ENCODE data around the gene PPP6R2. TPM values are rescaled to one million over a fixed set of nuclear protein-coding genes. Genes with fewer than 3 reads are reported as not detected.

Gene PPP6R2
- total and polyA plus RNA-seq, 8 donors = 24.4 to 243 (median 62.3) TPM

DNA sequence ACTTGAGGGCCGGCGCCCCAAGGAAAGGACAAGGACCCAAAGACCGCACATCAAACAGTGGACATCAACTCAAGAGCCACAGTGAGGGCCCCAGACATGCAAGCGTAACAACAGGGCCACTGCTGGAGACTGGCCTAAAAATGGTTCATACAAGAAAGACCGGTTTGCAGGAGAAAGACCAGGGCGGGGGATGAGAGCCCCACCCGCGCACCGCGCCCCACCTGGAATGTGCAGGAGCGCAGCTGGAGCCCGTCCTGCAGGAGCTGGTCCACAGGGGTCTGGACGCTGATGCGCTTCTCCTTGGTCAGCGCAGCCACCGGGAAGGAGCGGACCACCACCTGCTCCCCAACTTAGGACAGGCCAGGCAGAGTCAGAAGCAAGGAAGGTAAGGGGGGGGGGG, 117.8 kb downstream of the PPP6R2 start:
- H3K27me3 ChIP-seq = no peaks in the 10 kb centered on the region
- peaks cover 0 to 12% (median 4%) of the 10 kb centered on the region in 4 donors for H3K4me1 ChIP-seq
- no peaks in the 10 kb centered on the region for H3K9me3 ChIP-seq
- H3K4me3 ChIP-seq = no peak overlapping the region
- 50 to 88% (median 66%) methylated on average over 17 of the region's 17 CpGs for WGBS, 5 donors
- no peak for TF ChIP-seq POLR2AphosphoS5 (IDR thresholded peaks at IDR 0.05)
- TF ChIP-seq EP300 (IDR thresholded peaks at IDR 0.05) = no peak
- no peak for TF ChIP-seq POLR2A (IDR thresholded peaks at IDR 0.05)
- TF ChIP-seq CTCF (IDR thresholded peaks at IDR 0.05) = no peak
- no peak overlapping the region for H3K27ac ChIP-seq
- intact Hi-C loops (cut with DNase I; ENCODE audit: low total_unique reads) = no loop called here
- peaks cover 98 to 100% (median 100%) of the 10 kb centered on the region in 4 donors for H3K36me3 ChIP-seq
- peak; percentile 73 to 81 for DNase-seq

DNA sequence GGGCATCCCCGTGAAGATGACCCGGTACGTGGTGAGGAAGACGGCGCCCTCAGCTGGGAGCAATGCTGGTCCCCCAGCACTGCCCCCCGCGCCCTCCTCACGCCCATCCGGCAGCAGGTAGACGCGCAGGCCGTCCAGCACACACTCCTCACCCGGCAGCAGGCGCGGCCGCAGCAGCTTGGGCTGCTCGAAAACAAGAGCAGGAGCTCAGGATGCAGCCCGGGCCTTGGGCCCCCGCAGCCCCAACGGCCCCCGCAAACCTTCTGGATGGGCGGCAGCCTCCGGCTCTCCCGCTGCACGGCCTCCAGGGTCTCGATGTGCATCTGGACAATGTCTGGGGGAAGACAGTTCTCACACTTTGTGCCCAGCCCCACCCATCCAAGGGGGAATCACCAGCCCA, 118.4 kb downstream of the PPP6R2 start:
- Histone ChIP-seq H3K4me3 (no peak overlapping the region), H3K9me3 (no peaks in the 10 kb centered on the region), H3K27ac (no peak overlapping the region), H3K27me3 (no peaks in the 10 kb centered on the region), H3K4me1 (peaks cover 0 to 12% (median 4%) of the 10 kb centered on the region in 4 donors), H3K36me3 (peaks cover 98 to 100% (median 100%) of the 10 kb centered on the region in 4 donors)
- no peak for DNase-seq
- TF ChIP-seq EP300 (IDR thresholded peaks at IDR 0.05) = no peak
- TF ChIP-seq POLR2AphosphoS5 (IDR thresholded peaks at IDR 0.05) = no peak
- TF ChIP-seq CTCF (IDR thresholded peaks at IDR 0.05) = no peak
- TF ChIP-seq POLR2A (IDR thresholded peaks at IDR 0.05) = no peak
- intact Hi-C loops (cut with DNase I; ENCODE audit: low total_unique reads) = no loop called here
- WGBS, 5 donors = 89 to 93% (median 93%) methylated on average over 23 to 26 of the region's 26 CpGs

- Histone ChIP-seq H3K9me3 (no peaks in the 10 kb centered on the region), H3K36me3 (peaks cover 98 to 100% (median 100%) of the 10 kb centered on the region in 4 donors), H3K27ac (no peak overlapping the region), H3K4me3 (no peak overlapping the region), H3K27me3 (no peaks in the 10 kb centered on the region), H3K4me1 (peaks cover 0 to 12% (median 4%) of the 10 kb centered on the region in 4 donors)
- WGBS, 5 donors = 84 to 94% (median 89%) methylated on average over 23 to 30 of the region's 30 CpGs
- no peak for TF ChIP-seq EP300 (IDR thresholded peaks at IDR 0.05)
- no peak for TF ChIP-seq POLR2A (IDR thresholded peaks at IDR 0.05)
- TF ChIP-seq CTCF (IDR thresholded peaks at IDR 0.05) = no peak
- TF ChIP-seq POLR2AphosphoS5 (IDR thresholded peaks at IDR 0.05) = no peak
- intact Hi-C loops (cut with DNase I; ENCODE audit: low total_unique reads) = no loop called here
- no peak for DNase-seq
These were observed 118.9 kb downstream of the PPP6R2 start for GRCh38 chr22:50461979-50462540.

- 91 to 95% (median 91%) methylated on average over 23 to 28 of the region's 28 CpGs for WGBS, 5 donors
- TF ChIP-seq POLR2AphosphoS5 (IDR thresholded peaks at IDR 0.05) (no peak), POLR2A (IDR thresholded peaks at IDR 0.05) (no peak), EP300 (IDR thresholded peaks at IDR 0.05) (no peak), CTCF (IDR thresholded peaks at IDR 0.05) (no peak)
- H3K4me1 ChIP-seq = peaks cover 0 to 18% (median 4%) of the 10 kb centered on the region in 4 donors
- H3K27ac ChIP-seq = no peak overlapping the region
- no peak overlapping the region for H3K4me3 ChIP-seq
- no peak for DNase-seq
- H3K36me3 ChIP-seq = peaks cover 96 to 100% (median 100%) of the 10 kb centered on the region in 4 donors
- H3K9me3 ChIP-seq = no peaks in the 10 kb centered on the region
- no peaks in the 10 kb centered on the region for H3K27me3 ChIP-seq
- intact Hi-C loops (cut with DNase I; ENCODE audit: low total_unique reads) = no loop called here
These were observed 120.2 kb downstream of the PPP6R2 start for GRCh38 chr22:50463188-50463900.
